Measurements from ENCODE around the gene IRAK1.

DNA sequence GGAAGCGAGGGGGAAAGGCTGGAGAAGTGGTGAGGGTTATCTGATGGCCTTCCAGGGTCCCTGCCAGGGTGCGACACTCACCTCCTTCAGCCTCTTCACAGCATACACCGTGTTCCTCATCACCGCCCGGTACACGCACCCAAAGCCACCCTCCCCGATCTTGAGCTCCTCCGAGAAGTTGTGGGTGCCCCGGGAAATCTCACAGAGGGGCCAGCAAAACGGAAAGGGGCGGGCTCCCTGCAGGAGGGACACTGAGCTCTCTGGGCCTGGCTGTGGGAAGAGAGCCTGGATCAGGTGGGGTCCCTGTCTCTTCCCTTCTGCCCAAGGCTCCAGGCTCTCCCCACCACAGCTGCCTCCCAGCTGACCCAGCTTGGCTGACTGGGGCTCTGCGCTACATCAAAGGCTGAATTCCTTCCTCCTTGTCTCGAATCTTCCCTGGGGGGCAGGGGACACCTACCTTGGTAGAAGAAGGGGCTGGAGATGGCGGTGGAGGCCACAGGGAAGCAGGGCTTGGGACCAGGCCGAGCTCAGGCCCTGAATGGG lies 1.1 kb downstream of the IRAK1 start:
- TF ChIP-seq, protein P1, sequence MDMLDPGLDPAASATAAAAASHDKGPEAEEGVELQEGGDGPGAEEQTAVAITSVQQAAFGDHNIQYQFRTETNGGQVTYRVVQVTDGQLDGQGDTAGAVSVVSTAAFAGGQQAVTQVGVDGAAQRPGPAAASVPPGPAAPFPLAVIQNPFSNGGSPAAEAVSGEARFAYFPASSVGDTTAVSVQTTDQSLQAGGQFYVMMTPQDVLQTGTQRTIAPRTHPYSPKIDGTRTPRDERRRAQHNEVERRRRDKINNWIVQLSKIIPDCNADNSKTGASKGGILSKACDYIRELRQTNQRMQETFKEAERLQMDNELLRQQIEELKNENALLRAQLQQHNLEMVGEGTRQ (IDR thresholded peaks at IDR 0.05; ENCODE audit: low read depth, low read length), result no peak
- TF ChIP-seq, protein P1 (CRISPR knock-in tag; IDR thresholded peaks at IDR 0.05; ENCODE audit: borderline replicate concordance), result no peak
- no peak for TF ChIP-seq ZNF589 (CRISPR knock-in tag; conservative IDR thresholded peaks at IDR 0.05)
- no peak for TF ChIP-seq RFX5 (IDR thresholded peaks at IDR 0.05; ENCODE audit: low read depth, low read length)
- TF ChIP-seq ZNF33B (CRISPR knock-in tag; IDR thresholded peaks at IDR 0.05), result no peak
- no peak for TF ChIP-seq HNRNPUL1 (IDR thresholded peaks at IDR 0.05; ENCODE audit: low read depth, low read length)
- TF ChIP-seq ZNF256 (CRISPR knock-in tag; conservative IDR thresholded peaks at IDR 0.05), result no peak
- TF ChIP-seq ZNF792 (CRISPR knock-in tag; IDR thresholded peaks at IDR 0.05), result no peak
- TF ChIP-seq, protein P2, sequence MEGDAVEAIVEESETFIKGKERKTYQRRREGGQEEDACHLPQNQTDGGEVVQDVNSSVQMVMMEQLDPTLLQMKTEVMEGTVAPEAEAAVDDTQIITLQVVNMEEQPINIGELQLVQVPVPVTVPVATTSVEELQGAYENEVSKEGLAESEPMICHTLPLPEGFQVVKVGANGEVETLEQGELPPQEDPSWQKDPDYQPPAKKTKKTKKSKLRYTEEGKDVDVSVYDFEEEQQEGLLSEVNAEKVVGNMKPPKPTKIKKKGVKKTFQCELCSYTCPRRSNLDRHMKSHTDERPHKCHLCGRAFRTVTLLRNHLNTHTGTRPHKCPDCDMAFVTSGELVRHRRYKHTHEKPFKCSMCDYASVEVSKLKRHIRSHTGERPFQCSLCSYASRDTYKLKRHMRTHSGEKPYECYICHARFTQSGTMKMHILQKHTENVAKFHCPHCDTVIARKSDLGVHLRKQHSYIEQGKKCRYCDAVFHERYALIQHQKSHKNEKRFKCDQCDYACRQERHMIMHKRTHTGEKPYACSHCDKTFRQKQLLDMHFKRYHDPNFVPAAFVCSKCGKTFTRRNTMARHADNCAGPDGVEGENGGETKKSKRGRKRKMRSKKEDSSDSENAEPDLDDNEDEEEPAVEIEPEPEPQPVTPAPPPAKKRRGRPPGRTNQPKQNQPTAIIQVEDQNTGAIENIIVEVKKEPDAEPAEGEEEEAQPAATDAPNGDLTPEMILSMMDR (CRISPR knock-in tag; IDR thresholded peaks at IDR 0.05), result no peak
- TF ChIP-seq JUNB (CRISPR knock-in tag; IDR thresholded peaks at IDR 0.05; ENCODE audit: borderline replicate concordance), result no peak
- TF ChIP-seq KLF16 (CRISPR knock-in tag; IDR thresholded peaks at IDR 0.05), result no peak
- TF ChIP-seq ZBTB21 (CRISPR knock-in tag; IDR thresholded peaks at IDR 0.05), result no peak
- TF ChIP-seq, protein P3, sequence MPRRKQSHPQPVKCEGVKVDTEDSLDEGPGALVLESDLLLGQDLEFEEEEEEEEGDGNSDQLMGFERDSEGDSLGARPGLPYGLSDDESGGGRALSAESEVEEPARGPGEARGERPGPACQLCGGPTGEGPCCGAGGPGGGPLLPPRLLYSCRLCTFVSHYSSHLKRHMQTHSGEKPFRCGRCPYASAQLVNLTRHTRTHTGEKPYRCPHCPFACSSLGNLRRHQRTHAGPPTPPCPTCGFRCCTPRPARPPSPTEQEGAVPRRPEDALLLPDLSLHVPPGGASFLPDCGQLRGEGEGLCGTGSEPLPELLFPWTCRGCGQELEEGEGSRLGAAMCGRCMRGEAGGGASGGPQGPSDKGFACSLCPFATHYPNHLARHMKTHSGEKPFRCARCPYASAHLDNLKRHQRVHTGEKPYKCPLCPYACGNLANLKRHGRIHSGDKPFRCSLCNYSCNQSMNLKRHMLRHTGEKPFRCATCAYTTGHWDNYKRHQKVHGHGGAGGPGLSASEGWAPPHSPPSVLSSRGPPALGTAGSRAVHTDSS (CRISPR knock-in tag; conservative IDR thresholded peaks at IDR 0.05), result no peak
- TF ChIP-seq PAWR (CRISPR knock-in tag; IDR thresholded peaks at IDR 0.05; ENCODE audit: borderline replicate concordance), result no peak
- TF ChIP-seq, protein P4, sequence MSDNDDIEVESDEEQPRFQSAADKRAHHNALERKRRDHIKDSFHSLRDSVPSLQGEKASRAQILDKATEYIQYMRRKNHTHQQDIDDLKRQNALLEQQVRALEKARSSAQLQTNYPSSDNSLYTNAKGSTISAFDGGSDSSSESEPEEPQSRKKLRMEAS (IDR thresholded peaks at IDR 0.05), result no peak

All from HepG2 (cell line).